ENCODE results near the gene LRP8. TPM values are rescaled to one million over a fixed set of nuclear protein-coding genes. Genes with fewer than 3 reads are reported as not detected.

Gene LRP8
- total and polyA plus RNA-seq, 2 of the 13 experiments (the other 11 are each of a cell fraction or from before 2014, with no cell fraction given): 17.3 to 17.4 TPM

DNA sequence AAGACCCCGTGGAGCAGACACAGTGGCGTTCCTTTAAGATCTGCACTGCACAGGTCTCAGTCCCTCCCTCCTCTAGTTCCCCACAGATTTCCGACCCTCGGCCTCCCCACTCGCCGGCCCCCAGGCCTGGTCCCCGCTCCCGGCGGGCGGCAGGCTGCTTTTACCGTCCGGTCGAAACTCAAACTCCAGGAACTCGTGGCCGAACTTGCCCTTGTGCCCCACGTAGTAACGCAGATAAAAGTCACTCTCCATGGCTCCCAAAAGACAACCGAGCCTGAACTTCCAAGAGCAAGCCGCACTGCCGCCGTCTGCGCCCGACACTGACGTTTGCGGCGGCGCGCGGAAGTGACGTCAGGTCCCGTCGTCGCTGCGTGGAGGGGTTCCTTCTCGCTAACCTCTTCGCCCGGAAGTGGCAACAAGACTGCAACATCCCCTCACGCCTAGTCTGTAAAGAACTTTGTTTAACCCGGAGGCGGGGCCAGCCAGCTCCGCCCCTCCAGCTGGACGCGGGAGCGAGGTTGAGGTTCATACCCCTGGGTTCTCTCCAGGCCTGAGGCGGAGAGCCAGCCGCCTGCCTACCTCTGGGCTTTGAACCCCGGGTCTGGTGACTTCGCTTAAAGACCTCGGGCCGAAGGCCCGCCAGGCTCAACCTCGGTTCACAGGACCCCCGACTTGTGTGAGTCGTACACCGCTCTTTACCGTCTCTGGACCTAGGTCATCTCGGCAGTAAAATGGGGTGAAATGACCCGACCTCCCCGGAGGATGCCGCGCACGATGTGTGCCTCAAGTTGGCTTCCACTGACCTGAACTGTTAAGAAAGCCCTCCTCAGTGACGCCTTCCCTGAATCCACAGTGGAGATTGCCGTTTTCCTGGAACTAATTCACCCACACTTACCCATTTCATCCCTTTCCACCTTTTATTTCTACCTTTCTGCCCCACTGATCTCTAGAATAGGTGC lies 89.4 kb downstream of the LRP8 start, which contains the start of gene MAGOH (continued):
- TF ChIP-seq ZBTB40 (IDR thresholded peaks at IDR 0.05) (peak; percentile 84), ZBTB40 (CRISPR knock-in tag; IDR thresholded peaks at IDR 0.05) (peak; percentile 85), ZNF562 (CRISPR knock-in tag; IDR thresholded peaks at IDR 0.05; ENCODE audit: borderline replicate concordance) (no peak), ZNF354B (CRISPR knock-in tag; IDR thresholded peaks at IDR 0.05) (0 out of 2 replicates have a peak, but pooled peaks have one; percentile 65), HOXA5 (CRISPR knock-in tag; IDR thresholded peaks at IDR 0.05) (peak; percentile 22; the same call in 1 of the 2 replicates), ZFP1 (CRISPR knock-in tag; IDR thresholded peaks at IDR 0.05) (0 out of 2 replicates have a peak, but pooled peaks have one; percentile 66), HOXD1 (CRISPR knock-in tag; IDR thresholded peaks at IDR 0.05) (no peak), RAD51 (IDR thresholded peaks at IDR 0.05; ENCODE audit: borderline replicate concordance) (no peak), SALL1 (CRISPR knock-in tag; IDR thresholded peaks at IDR 0.05) (peak; percentile 84), ZNF460 (CRISPR knock-in tag; IDR thresholded peaks at IDR 0.05; ENCODE audit: borderline replicate concordance) (no peak), ZSCAN12 (CRISPR knock-in tag; IDR thresholded peaks at IDR 0.05) (no peak), SMAD3 (CRISPR knock-in tag; IDR thresholded peaks at IDR 0.05) (no peak), ZNF556 (CRISPR knock-in tag; IDR thresholded peaks at IDR 0.05; ENCODE audit: borderline replicate concordance) (peak; percentile 59; the same call in 1 of the 2 replicates), AKAP8 (CRISPR knock-in tag; IDR thresholded peaks at IDR 0.05) (no peak; the same call in 1 of the 2 replicates), EHMT2 (IDR thresholded peaks at IDR 0.05; ENCODE audit: borderline replicate concordance, low read depth, low read length) (no peak), ZSCAN22 (CRISPR knock-in tag; IDR thresholded peaks at IDR 0.05) (no peak; the same call in 1 of the 2 replicates), STAG1 (CRISPR knock-in tag; IDR thresholded peaks at IDR 0.05) (no peak), ZNF34 (CRISPR knock-in tag; IDR thresholded peaks at IDR 0.05; ENCODE audit: borderline replicate concordance) (peak; percentile 87; the same call in 1 of the 2 replicates)
- TF ChIP-seq, protein P1, sequence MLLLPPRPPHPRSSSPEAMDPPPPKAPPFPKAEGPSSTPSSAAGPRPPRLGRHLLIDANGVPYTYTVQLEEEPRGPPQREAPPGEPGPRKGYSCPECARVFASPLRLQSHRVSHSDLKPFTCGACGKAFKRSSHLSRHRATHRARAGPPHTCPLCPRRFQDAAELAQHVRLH (CRISPR knock-in tag; IDR thresholded peaks at IDR 0.05; ENCODE audit: borderline replicate concordance, low read depth): peak; percentile 91; the same call in 1 of the 2 replicates
- TF ChIP-seq, protein P2, sequence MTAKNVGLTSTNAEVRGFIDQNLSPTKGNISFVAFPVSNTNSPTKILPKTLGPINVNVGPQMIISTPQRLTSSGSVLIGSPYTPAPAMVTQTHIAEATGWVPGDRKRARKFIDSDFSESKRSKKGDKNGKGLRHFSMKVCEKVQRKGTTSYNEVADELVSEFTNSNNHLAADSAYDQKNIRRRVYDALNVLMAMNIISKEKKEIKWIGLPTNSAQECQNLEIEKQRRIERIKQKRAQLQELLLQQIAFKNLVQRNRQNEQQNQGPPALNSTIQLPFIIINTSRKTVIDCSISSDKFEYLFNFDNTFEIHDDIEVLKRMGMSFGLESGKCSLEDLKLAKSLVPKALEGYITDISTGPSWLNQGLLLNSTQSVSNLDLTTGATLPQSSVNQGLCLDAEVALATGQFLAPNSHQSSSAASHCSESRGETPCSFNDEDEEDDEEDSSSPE (CRISPR knock-in tag; IDR thresholded peaks at IDR 0.05): peak; percentile 80
